A549 (cell line): Measurements from ENCODE around the gene METRNL.

Experiments used
- BHLHE40 ChIP-seq: IDR thresholded peaks from 2 replicates; pipeline ENCODE4 v1.6.1; 2012; ENCODE audit warnings: low read depth, low read length, inconsistent platforms
- CTCF ChIP-seq: fragments of >200 bp; sonication (Bioruptor Twin); formaldehyde crosslinking; IDR thresholded peaks from 3 replicates; pipeline ENCODE4 v1.5.1; 2016
- ELK1 ChIP-seq: fragments of 150-350 bp; IDR thresholded peaks from 2 replicates; pipeline ENCODE4 v1.6.1; 2014; ENCODE audit warnings: low read depth, mild to moderate bottlenecking, low read length
- EP300 ChIP-seq, 2 experiments: fragments of >200 bp; sonication (Bioruptor Twin); formaldehyde crosslinking; IDR thresholded peaks; 2 replicates in 1 of 2; 3 replicates in 1 of 2; pipeline ENCODE4 v1.6.1; 2016 to 2017
- HES2 ChIP-seq: fragments of >200 bp; sonication (Bioruptor Twin); formaldehyde crosslinking; IDR thresholded peaks from 2 replicates; pipeline ENCODE4 v1.6.1; 2016
- JUN ChIP-seq, 2 experiments: fragments of >200 bp; sonication (Bioruptor Twin); formaldehyde crosslinking; IDR thresholded peaks; 2 replicates in 1 of 2; 3 replicates in 1 of 2; pipeline ENCODE4 v1.6.1; 2016 to 2017
- MAX ChIP-seq: IDR thresholded peaks from 2 replicates; pipeline ENCODE4 v1.6.1; 2012
- NFE2L2 ChIP-seq: fragments of 150-350 bp; conservative IDR thresholded peaks from 2 replicates; pipeline ENCODE4 v1.6.1; 2014; ENCODE audit warnings: low read length
- POLR2A ChIP-seq: IDR thresholded peaks from 2 replicates; pipeline ENCODE4 v1.6.1; 2012; ENCODE audit warnings: mild to moderate bottlenecking, low read length
- RAD21 ChIP-seq, 2 experiments: fragments of >200 bp in 1 of 2; sonication (Bioruptor Twin) in 1 of 2; formaldehyde crosslinking in 1 of 2; IDR thresholded peaks in 1 of 2; conservative IDR thresholded peaks in 1 of 2; 2 replicates in 1 of 2; 3 replicates in 1 of 2; pipeline ENCODE4 v1.6.1; 2012 to 2018; ENCODE audit warnings: inconsistent platforms in 1 of 2

- no peak for TF ChIP-seq CTCF
- no peak for TF ChIP-seq BHLHE40
- TF ChIP-seq POLR2A, result no peak
- TF ChIP-seq EP300 (IDR thresholded peaks at IDR 0.05), result no peak
- TF ChIP-seq MAX, result no peak
- TF ChIP-seq ELK1, result no peak
- TF ChIP-seq NFE2L2, result no peak
- no peak for TF ChIP-seq RAD21 (conservative IDR thresholded peaks at IDR 0.05 in 1 of 2, IDR thresholded peaks at IDR 0.05 in 1 of 2)
- TF ChIP-seq HES2, result no peak
- TF ChIP-seq JUN (IDR thresholded peaks at IDR 0.05), result no peak
Observed at GRCh38 chr17:83092186-83092585, 12.8 kb downstream of the METRNL start.
